NCI-H345 (cell line): ENCODE data around the gene MYBPC3.
"Not testable (repeated sequence)": the region's sequence is repeated elsewhere in the genome, so short reads cannot be mapped to it uniquely, and the experiment has no call there.

Experiments
- DNase-seq: peaks from one replicate; lab custom pipeline; 2025; lab: John Stamatoyannopoulos, UW

Gene MYBPC3

DNA sequence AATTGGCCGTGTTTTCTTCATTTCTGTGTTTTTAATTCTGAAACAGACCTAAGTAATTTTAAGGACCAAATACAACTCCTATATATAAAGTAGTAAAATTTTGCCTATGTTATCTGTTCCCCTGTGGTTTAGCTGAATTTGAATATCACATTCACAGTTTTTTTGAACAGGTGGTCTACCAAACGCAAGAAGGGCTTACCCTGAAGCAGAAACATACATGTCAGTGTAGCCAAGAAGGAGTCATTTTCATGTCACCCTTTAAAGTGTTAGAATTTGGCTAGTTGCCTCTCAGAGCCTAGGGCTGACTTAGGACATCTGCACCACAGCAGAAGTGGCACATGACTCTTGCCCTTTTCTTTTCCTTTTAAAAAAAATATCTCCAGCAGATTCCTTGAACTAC, 34.3 kb downstream of the MYBPC3 start:
- no peak for DNase-seq

DNA sequence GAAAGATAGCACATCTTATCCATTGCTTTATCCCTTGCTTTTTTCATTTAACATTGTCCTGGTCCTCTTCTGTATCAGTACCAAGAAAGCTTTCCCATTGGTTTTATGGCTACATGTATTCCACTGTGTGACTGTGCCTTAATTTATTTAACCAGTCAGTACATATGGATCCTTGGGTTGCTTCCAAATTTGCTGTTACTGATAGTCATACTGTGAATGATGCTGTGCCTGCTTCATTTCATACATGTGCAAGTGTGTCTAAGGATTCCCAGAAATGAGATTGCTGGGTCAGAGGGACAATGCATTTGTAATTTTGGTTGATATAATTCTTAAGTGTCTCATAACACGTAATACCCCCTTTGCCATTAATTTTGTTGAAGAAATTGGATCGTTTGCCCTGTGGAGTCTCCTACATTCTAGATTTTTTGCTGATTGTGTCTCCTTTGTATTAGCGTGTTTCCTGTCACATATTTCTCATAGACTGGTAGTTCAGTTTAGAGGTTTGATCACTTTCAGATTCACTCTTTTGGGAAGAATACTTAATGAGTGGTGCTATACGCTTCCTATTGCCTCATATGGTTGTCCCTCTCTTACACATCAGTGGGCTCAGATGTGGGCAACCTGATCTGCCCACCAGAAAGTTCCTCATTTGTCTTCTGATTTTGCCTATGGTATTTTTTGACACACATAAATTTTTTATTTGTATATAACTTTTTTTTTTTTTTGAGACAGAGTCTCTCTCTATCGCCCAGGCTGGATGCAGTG, 35.3 kb downstream of the MYBPC3 start:
- no peak for DNase-seq

DNA sequence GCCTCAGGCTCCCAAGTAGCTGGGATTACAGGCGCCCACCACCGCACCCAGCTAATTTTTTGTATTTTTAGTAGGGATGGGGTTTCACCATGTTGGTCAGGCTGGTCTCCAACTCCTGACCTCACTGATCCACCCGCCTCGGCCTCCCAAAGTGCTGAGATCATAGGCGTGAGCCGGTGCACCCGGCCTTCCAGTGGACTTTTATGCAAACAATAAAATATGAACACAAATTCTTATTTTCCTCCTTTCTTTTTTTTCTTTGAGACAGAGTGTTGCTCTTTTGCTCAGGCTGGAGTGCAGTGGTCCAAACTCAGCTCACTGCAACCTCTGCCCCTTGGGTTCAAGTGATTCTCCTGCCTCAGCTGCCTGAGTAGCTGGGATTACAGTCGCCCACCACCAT, 36.0 kb downstream of the MYBPC3 start:
- DNase-seq: not testable (repeated sequence)

DNA sequence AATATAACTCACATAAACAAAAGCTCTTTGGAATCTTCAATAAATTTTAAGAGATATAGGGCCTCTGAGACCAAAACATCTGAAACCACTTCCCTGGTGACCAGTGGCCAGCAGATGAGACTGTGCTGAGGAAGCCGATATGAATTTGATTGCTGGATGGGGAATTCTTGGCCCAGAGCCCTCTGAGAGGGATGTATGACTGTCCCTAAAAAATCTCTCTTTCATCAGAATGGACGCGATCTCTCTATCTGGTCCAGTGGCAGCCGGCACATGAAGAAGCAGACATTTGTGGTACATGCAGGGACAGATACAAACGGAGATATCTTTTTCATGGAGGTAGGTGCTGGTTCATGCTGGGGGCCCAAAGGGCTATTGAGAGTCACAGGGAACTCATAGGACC, 37.5 kb downstream of the MYBPC3 start:
- no peak for DNase-seq

GRCh38 chr11:47308050-47308823, 44.3 kb downstream of the MYBPC3 start:
- DNase-seq: no peak

- DNase-seq: no peak
Observed at GRCh38 chr11:47306484-47306844, 46.0 kb downstream of the MYBPC3 start.

GRCh38 chr11:47305734-47306483, 46.6 kb downstream of the MYBPC3 start:
- no peak for DNase-seq

DNA sequence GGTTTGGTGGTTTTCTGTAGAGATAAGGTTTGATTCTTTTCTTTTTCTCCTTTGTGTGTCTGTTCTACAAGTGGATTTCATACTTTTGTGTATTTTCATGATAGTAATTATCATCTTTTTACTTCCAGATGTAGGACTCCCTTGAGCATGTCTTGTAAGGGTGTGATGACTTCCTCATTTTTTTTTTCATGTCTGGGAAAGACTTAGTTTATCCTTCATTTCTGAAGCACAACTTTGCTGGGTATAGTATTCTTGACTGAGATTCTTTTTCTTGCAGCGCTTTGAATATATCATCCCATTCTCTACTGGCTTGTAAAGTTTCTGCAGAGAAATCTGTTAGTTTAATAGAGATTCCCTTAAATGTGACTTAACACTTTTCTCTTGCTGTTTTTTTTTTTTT, 49.6 kb downstream of the MYBPC3 start:
- DNase-seq: no peak

- DNase-seq: no peak
Observed at GRCh38 chr11:47299078-47299477, 53.4 kb downstream of the MYBPC3 start.

GRCh38 chr11:47296045-47296444, 56.5 kb downstream of the MYBPC3 start:
- no peak for DNase-seq

DNA sequence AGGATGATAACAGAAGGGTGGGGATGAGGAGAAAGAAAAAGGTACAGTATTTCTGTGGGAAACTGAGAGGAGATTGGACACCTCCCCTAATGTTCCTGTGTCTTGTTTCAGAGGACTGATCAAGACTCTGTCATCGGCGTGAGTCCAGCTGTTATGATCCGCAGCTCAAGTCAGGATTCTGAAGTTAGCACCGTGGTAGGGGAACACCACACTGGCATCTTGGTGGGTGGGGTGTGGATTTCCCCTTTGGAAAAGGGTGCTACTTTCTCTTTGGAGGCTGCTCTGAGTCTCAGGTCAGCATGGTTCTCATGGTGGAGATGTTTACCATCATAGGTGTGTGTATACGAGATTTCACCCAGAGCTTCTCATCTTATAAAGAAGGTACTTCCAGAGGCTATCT, 57.1 kb downstream of the MYBPC3 start:
- no peak for DNase-seq

GRCh38 chr11:47289856-47290255, 62.6 kb downstream of the MYBPC3 start:
- DNase-seq: no peak

- no peak for DNase-seq
Observed at GRCh38 chr11:47288066-47288465, 64.4 kb downstream of the MYBPC3 start.

GRCh38 chr11:47285969-47286770, 66.3 kb downstream of the MYBPC3 start:
- no peak for DNase-seq

DNA sequence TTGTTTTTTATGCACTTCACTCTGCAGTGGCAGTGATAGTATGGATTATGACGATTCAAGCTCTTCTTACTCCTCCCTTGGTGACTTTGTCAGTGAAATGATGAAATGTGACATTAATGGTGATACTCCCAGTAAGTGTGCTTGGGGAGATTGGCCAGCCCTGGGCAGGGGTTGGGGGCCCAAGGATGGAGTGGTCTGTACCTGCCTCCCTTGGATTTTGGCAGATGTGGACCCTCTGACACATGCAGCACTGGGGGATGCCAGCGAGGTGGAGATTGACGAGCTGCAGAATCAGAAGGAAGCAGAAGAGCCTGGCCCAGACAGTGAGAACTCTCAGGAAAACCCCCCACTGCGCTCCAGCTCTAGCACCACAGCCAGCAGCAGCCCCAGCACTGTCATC, 68.4 kb downstream of the MYBPC3 start:
- no peak for DNase-seq

GRCh38 chr11:47282462-47282861, 70.0 kb downstream of the MYBPC3 start:
- no peak for DNase-seq
